ENCODE measurements around the gene SHROOM4.

SHROOM4 gene

GRCh38 chrX:50700921-50701320, 113.1 kb downstream of the SHROOM4 start:
- no peak for DNase-seq

- no peak for DNase-seq
Measured at GRCh38 chrX:50698944-50699343, 115.0 kb downstream of the SHROOM4 start.

GRCh38 chrX:50697691-50698090, 116.3 kb downstream of the SHROOM4 start:
- DNase-seq: no peak

- no peak for DNase-seq
Measured at GRCh38 chrX:50691820-50692219, 122.2 kb downstream of the SHROOM4 start.

GRCh38 chrX:50684871-50685270, 129.1 kb downstream of the SHROOM4 start:
- no peak for DNase-seq

- DNase-seq: no peak
Measured at GRCh38 chrX:50680990-50681389, 133.0 kb downstream of the SHROOM4 start.

GRCh38 chrX:50677789-50678188, 136.2 kb downstream of the SHROOM4 start:
- no peak for DNase-seq

GRCh38 chrX:50671661-50672060, 142.3 kb downstream of the SHROOM4 start:
- DNase-seq: no peak

GRCh38 chrX:50668860-50669259, 145.1 kb downstream of the SHROOM4 start:
- no peak for DNase-seq

GRCh38 chrX:50648156-50648555, 165.8 kb downstream of the SHROOM4 start:
- no peak for DNase-seq

GRCh38 chrX:50644496-50644895, 169.5 kb downstream of the SHROOM4 start:
- DNase-seq: no peak

- no peak for DNase-seq
Measured at GRCh38 chrX:50643525-50644137, 170.4 kb downstream of the SHROOM4 start.

GRCh38 chrX:50638123-50638522, 175.9 kb downstream of the SHROOM4 start:
- DNase-seq: no peak

- DNase-seq: no peak
Measured at GRCh38 chrX:50635817-50636365, 178.1 kb downstream of the SHROOM4 start.

GRCh38 chrX:50635162-50635561, 178.8 kb downstream of the SHROOM4 start:
- no peak for DNase-seq

- no peak for DNase-seq
Measured at GRCh38 chrX:50629774-50630173, 184.2 kb downstream of the SHROOM4 start.

- no peak for DNase-seq
Measured at GRCh38 chrX:50627696-50628095, 186.3 kb downstream of the SHROOM4 start.

GRCh38 chrX:50626432-50626831, 187.6 kb downstream of the SHROOM4 start:
- no peak for DNase-seq

GRCh38 chrX:50622751-50623150, 191.2 kb downstream of the SHROOM4 start:
- DNase-seq: no peak

GRCh38 chrX:50618788-50619558, 195.0 kb downstream of the SHROOM4 start:
- no peak for DNase-seq

GRCh38 chrX:50617183-50617582, 196.8 kb downstream of the SHROOM4 start:
- no peak for DNase-seq

- no peak for DNase-seq
Measured at GRCh38 chrX:50615570-50616158, 198.3 kb downstream of the SHROOM4 start.

GRCh38 chrX:50614460-50614859, 199.5 kb downstream of the SHROOM4 start:
- DNase-seq: no peak

GRCh38 chrX:50613846-50614245, 200.1 kb downstream of the SHROOM4 start:
- DNase-seq: no peak

Measured in stimulated activated CD4-positive, alpha-beta T cell treated with anti-CD3 and anti-CD28 coated beads, Interleukin-2, amount 100 ng/mL, for 24 hours (primary cell).